ENCODE measurements around the gene FXYD1.

DNA sequence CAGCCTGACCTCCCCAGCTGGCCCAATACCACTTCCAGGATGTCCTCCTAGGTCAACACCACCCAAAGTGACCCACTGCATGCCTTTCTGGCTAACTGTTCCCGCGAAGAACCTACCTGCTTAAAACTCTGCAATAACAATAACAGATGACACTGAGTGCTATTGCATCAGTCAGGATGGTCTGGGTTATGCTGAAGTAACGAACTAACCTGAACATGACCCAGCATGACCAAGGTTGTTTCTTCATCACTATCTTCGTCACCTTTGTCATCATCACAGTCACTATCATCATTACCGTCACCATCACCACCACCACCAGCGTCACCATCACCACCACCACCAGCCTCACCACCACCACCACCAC is 33.6 kb upstream of the FXYD1 start:
- TF ChIP-seq, protein P1, sequence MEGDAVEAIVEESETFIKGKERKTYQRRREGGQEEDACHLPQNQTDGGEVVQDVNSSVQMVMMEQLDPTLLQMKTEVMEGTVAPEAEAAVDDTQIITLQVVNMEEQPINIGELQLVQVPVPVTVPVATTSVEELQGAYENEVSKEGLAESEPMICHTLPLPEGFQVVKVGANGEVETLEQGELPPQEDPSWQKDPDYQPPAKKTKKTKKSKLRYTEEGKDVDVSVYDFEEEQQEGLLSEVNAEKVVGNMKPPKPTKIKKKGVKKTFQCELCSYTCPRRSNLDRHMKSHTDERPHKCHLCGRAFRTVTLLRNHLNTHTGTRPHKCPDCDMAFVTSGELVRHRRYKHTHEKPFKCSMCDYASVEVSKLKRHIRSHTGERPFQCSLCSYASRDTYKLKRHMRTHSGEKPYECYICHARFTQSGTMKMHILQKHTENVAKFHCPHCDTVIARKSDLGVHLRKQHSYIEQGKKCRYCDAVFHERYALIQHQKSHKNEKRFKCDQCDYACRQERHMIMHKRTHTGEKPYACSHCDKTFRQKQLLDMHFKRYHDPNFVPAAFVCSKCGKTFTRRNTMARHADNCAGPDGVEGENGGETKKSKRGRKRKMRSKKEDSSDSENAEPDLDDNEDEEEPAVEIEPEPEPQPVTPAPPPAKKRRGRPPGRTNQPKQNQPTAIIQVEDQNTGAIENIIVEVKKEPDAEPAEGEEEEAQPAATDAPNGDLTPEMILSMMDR (IDR thresholded peaks at IDR 0.05 in 8 of 11, conservative IDR thresholded peaks at IDR 0.05 in 3 of 11), result no peak
- TF ChIP-seq POLR2A (IDR thresholded peaks at IDR 0.05), result no peak
- no peak for TF ChIP-seq POLR2AphosphoS5 (IDR thresholded peaks at IDR 0.05)

All from spleen (tissue), 7 donors.